HepG2 (cell line): Measurements from ENCODE around the gene FRMPD2.

ENCODE experiments used
- BHLHE40 ChIP-seq: IDR thresholded peaks from 2 replicates; pipeline ENCODE4 v1.6.1; 2011; ENCODE audit warnings: low read length, improper control_type of control experiment
- RAD21 ChIP-seq: fragments of 450-650 bp; formaldehyde crosslinking; IDR thresholded peaks from 2 replicates; pipeline ENCODE4 v1.5.0; 2020; ENCODE audit warnings: mild to moderate bottlenecking
- ZNF24 ChIP-seq: fragments of 450-650 bp; IDR thresholded peaks from 2 replicates; pipeline ENCODE4 v1.6.1; 2017; ENCODE audit warnings: antibody characterized with exemption, mild to moderate bottlenecking
- TF ChIP-seq, protein P1 (sequence below): sonication (generic); formaldehyde crosslinking; IDR thresholded peaks from 2 replicates; pipeline ENCODE4 v1.5.0; 2020; ENCODE audit warnings: mild to moderate bottlenecking, missing genetic modification reagents, moderate library complexity
- TF ChIP-seq, protein P2 (sequence below): sonication (generic); formaldehyde crosslinking; conservative IDR thresholded peaks from 2 replicates; pipeline ENCODE4 v1.4.0; 2020; ENCODE audit warnings: missing genetic modification reagents

DNA sequence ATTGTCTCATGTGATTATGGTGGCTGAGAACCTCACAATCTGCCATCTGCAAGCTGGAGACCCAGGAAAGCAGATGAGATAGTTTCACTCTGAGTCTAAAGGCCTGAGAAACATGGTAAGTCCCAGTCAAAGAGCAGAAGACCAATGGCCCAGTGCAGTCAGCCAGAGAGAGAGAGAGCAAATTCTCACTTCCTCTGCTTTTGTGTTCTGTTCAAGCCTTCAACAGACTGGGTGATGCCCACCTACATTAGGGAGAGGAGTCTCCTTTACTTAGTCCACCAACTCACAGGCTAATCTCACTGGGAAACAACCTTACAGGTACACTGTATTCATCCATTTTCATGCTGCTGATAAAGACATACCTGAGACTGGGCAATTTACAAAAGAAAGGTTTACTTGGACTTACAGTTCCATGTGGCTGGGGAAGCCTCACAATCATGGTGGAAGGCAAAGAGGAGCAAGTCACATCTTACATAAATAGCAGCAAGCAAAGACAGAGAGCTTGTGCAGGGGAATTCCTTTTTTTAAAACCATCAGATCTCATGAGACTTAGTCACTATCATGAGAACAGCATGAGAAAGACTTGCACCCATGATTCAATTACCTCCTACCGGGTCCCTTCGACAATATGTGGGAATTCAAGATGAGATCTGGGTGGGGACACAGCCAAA is 4.7 kb upstream of the FRMPD2 start:
- TF ChIP-seq RAD21 (no peak), BHLHE40 (no peak), ZNF24 (no peak)
- TF ChIP-seq, protein P1, sequence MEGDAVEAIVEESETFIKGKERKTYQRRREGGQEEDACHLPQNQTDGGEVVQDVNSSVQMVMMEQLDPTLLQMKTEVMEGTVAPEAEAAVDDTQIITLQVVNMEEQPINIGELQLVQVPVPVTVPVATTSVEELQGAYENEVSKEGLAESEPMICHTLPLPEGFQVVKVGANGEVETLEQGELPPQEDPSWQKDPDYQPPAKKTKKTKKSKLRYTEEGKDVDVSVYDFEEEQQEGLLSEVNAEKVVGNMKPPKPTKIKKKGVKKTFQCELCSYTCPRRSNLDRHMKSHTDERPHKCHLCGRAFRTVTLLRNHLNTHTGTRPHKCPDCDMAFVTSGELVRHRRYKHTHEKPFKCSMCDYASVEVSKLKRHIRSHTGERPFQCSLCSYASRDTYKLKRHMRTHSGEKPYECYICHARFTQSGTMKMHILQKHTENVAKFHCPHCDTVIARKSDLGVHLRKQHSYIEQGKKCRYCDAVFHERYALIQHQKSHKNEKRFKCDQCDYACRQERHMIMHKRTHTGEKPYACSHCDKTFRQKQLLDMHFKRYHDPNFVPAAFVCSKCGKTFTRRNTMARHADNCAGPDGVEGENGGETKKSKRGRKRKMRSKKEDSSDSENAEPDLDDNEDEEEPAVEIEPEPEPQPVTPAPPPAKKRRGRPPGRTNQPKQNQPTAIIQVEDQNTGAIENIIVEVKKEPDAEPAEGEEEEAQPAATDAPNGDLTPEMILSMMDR (CRISPR knock-in tag) = no peak
- TF ChIP-seq, protein P2, sequence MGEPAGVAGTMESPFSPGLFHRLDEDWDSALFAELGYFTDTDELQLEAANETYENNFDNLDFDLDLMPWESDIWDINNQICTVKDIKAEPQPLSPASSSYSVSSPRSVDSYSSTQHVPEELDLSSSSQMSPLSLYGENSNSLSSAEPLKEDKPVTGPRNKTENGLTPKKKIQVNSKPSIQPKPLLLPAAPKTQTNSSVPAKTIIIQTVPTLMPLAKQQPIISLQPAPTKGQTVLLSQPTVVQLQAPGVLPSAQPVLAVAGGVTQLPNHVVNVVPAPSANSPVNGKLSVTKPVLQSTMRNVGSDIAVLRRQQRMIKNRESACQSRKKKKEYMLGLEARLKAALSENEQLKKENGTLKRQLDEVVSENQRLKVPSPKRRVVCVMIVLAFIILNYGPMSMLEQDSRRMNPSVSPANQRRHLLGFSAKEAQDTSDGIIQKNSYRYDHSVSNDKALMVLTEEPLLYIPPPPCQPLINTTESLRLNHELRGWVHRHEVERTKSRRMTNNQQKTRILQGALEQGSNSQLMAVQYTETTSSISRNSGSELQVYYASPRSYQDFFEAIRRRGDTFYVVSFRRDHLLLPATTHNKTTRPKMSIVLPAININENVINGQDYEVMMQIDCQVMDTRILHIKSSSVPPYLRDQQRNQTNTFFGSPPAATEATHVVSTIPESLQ = no peak
